HG02840 (cell line): ENCODE results near the gene UBE2L6.

Source experiments
- ATAC-seq: cut with Tn5 transposase; IDR thresholded peaks from one replicate; pipeline ENCODE4 v1.9.1; 2021; ENCODE audit warnings: mild to moderate bottlenecking, moderate library complexity, moderate number of reproducible peaks; ENCODE audit not compliant: unreplicated experiment, low FRiP score

The UBE2L6 gene

GRCh38 chr11:57501953-57502352, 65.5 kb downstream of the UBE2L6 start:
- ATAC-seq = no peak
